Stimulated activated naive B cell treated with anti-CD40 and anti-IgM and Interleukin-4, amounts not matched to agents 10 μg/mL and 1 μg/mL and 100 μg/mL, for 72 hours (primary cell): Measurements from ENCODE around the gene ZMYM2.
A peak's percentile ranks its signal among the peaks of the same experiment; 100 is the strongest.
"Not testable (repeated sequence)": the region's sequence is repeated elsewhere in the genome, so short reads cannot be mapped to it uniquely, and the experiment has no call there.

ENCODE experiments used
- ATAC-seq, 2 donors: fragments of 150-1000 bp; cut with Tn5 transposase; replicated peaks; 2 replicates each; pipeline ENCODE4 v1.10.0; 2021; ENCODE audit warnings: moderate library complexity in 1 of 2
- DNase-seq: peaks from one replicate; pipeline ENCODE4 v3.0.0; 2021
- H3K27ac Mint-ChIP-seq: one replicate; pipeline ENCODE4 v1.8.0; 2022; ENCODE audit warnings: mild to moderate bottlenecking, mixed read lengths
- H3K27me3 Mint-ChIP-seq, 2 donors: one replicate each; pipeline ENCODE4 v1.8.0; 2022; ENCODE audit warnings: mixed read lengths in 2 of 2
- H3K36me3 Mint-ChIP-seq, 2 donors: one replicate each; pipeline ENCODE4 v1.8.0; 2022; ENCODE audit warnings: mixed read lengths in 2 of 2, mild to moderate bottlenecking in 1 of 2
- H3K4me1 Mint-ChIP-seq, 2 donors: one replicate each; pipeline ENCODE4 v1.8.0; 2022; ENCODE audit warnings: mixed read lengths in 2 of 2, mild to moderate bottlenecking in 1 of 2
- H3K4me3 Mint-ChIP-seq, 2 donors: one replicate each; pipeline ENCODE4 v1.8.0; 2022; ENCODE audit warnings: mild to moderate bottlenecking in 2 of 2, mixed read lengths in 2 of 2, moderate library complexity in 1 of 2
- H3K9me3 Mint-ChIP-seq, 2 donors: one replicate each; pipeline ENCODE4 v1.8.0; 2022; ENCODE audit warnings: mixed read lengths in 2 of 2, mild to moderate bottlenecking in 1 of 2

Gene ZMYM2

DNA sequence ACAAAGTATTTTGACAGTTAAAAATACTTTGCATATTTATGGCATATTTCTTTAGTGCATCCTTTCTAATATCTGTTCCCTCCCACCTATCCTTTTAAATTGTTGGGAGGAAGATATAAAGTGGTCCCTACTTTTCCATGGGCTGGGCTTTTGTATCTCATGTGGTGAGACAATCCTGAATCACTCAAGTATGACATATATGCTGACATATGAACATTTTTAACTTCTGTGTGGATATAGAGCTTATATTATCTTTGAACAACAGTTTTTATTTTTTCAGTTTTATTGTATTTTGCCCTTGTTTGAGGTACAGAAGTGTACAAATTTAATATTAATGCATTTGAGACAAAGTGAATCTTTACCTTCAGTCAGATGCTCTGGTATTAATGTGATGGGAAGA is 3.4 kb downstream of the ZMYM2 start:
- no peak for ATAC-seq
- Mint-ChIP-seq H3K36me3 (peaks cover 7 to 14% of the 10 kb centered on the region in 2 donors), H3K4me3 (no peak overlapping the region)

DNA sequence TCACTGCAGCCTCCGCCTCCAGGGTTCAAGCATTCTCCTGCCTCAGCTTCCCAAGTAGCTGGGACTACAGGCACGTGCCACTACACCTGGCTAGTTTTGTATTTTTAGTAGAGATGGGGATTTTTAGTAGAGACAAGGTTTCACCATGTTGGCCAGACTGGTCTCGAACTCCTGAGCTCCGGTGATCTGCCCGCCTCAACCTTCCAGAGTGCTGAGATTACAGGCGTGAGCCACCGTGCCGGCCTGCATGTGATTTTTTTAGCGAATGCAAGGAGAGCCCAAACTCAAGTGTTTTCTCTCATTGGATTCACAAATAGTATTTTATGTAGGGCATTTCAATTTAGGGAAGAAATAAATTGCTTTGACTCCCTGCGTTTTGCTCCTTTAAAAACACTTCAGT is 4.4 kb downstream of the ZMYM2 start:
- Mint-ChIP-seq H3K4me1 (peaks cover 18 to 34% of the 10 kb centered on the region in 2 donors), H3K27ac (no peak overlapping the region), H3K9me3 (no peaks in the 10 kb centered on the region), H3K36me3 (peaks cover 12 to 21% of the 10 kb centered on the region in 2 donors), H3K4me3 (no peak overlapping the region), H3K27me3 (no peaks in the 10 kb centered on the region)
- ATAC-seq: no peak
- no peak for DNase-seq

More for the DNA sequence above, 3.4 kb downstream of the ZMYM2 start:
- DNase-seq: no peak
- no peak overlapping the region for H3K27ac Mint-ChIP-seq
- H3K4me1 Mint-ChIP-seq: peaks cover 14 to 30% of the 10 kb centered on the region in 2 donors
- H3K9me3 Mint-ChIP-seq: no peaks in the 10 kb centered on the region
- no peaks in the 10 kb centered on the region for H3K27me3 Mint-ChIP-seq

DNA sequence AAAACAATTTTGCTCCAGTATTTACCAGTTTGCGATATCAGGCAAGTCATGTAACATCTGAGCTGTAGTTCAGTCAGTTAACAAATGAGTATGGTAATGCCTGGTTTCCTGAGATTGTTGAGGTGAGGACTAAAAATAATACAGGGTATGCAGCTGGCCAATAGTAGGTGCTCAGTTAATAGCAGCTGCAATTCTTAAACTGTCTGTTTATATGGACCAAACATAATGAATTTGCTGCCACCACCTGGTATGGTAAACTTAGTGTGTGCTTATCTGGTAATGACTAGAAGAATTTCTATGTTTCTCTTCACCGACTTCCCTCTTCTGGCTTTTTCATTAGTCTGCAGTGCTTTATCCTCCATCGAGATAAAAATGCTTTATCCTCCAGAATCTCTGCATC is 9.1 kb downstream of the ZMYM2 start:
- Mint-ChIP-seq H3K27ac (no peak overlapping the region), H3K9me3 (no peaks in the 10 kb centered on the region), H3K27me3 (no peaks in the 10 kb centered on the region), H3K4me1 (peaks cover 7% of the 10 kb centered on the region in 2 donors), H3K36me3 (peaks cover 15 to 20% of the 10 kb centered on the region in 2 donors), H3K4me3 (no peak overlapping the region)
- ATAC-seq: peak; percentile 41 to 73
- DNase-seq: no peak

DNA sequence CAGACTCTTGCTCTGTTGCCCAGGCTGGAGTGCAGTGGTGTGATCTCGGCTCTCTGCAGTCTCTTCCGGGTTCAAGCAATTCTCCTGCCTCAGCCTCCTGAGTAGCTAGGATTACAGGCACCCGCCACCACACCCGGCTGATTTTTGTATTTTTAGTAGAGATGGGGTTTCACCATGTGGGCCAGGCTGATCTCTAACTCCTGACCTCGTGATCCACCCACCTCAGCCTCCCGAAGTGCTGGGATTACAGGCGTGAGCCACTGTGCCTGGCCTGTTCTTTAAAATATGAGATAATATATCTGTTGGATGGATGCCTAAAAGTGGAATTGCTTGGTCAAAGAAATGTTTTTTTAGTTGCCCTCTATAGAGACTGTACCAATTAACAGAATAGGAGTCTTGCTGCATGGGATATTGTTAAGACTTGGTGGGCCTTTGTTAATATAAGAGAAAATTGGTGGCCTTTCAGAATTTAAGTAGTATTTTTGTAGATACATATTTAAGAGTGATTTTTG is 16.0 kb downstream of the ZMYM2 start:
- not testable (repeated sequence) for H3K4me1 Mint-ChIP-seq, DNase-seq, H3K27ac Mint-ChIP-seq, ATAC-seq, H3K27me3 Mint-ChIP-seq
- Mint-ChIP-seq H3K36me3 (peaks cover 44 to 56% of the 10 kb centered on the region in 2 donors), H3K9me3 (peaks cover 9 to 10% of the 10 kb centered on the region in 2 donors), H3K4me3 (peak overlapping the region in 1 of 2 donors; percentile 14)

DNA sequence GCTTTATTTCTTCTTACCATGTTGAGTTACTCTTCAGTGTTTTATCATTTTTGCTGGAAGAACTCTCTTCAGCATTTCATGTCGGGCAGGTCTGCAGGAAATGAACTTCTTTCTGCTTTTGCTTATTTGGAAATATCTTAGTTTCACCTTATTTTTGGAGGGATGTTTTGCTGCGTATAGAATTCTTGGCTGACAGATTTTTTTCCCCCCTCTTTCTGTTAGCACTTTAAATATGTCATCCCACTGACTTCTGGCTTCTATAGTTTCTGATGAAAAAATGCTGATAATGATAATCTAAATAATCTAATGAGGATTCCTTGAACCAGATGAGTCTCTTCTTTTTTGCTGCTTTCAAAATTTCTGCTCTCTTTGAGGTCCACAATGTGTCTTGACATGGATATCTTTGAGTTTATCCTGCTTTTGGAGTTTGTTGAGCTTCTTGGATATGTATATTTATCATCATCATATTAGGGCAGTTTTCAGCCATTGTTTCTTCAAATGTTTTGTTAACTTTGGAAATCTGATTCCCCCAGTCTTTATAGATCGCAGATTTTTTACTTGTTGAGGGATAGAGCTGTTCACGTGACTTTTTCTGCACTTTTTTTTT is 20.4 kb downstream of the ZMYM2 start:
- peaks cover 10 to 18% of the 10 kb centered on the region in 2 donors for H3K4me1 Mint-ChIP-seq
- H3K4me3 Mint-ChIP-seq: no peak overlapping the region
- no peak overlapping the region for H3K27ac Mint-ChIP-seq
- H3K36me3 Mint-ChIP-seq: peaks cover 44 to 68% of the 10 kb centered on the region in 2 donors
- DNase-seq: no peak
- no peak for ATAC-seq
- peaks cover 9 to 10% of the 10 kb centered on the region in 2 donors for H3K9me3 Mint-ChIP-seq
- no peaks in the 10 kb centered on the region for H3K27me3 Mint-ChIP-seq

DNA sequence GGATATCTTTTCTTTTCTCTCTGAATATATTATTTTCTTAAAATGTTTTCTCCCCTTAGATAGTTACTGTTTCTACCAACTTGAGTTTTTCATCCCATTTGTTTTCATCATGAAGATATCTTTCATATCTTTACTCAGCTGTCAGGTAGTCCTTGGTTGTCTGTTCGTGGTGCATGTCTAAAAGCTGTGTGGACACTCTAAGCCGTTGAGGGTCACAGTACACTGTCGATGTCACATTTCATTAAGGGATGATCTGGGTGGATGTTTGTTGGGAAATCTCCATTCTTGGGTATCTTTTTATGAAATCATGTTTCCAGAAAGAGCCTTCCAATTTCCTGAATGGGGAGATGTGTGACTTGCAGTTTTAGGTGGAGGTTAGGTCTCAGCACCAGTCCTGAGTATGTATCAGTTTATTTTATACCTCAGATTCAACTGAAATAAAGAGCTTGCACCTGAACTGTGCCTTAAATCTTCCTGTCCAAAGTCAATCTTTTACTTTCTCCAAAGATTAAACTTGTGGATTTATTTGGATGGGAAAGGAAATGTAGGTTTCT is 23.2 kb downstream of the ZMYM2 start:
- no peak for ATAC-seq
- H3K36me3 Mint-ChIP-seq: peaks cover 24 to 46% of the 10 kb centered on the region in 2 donors

DNA sequence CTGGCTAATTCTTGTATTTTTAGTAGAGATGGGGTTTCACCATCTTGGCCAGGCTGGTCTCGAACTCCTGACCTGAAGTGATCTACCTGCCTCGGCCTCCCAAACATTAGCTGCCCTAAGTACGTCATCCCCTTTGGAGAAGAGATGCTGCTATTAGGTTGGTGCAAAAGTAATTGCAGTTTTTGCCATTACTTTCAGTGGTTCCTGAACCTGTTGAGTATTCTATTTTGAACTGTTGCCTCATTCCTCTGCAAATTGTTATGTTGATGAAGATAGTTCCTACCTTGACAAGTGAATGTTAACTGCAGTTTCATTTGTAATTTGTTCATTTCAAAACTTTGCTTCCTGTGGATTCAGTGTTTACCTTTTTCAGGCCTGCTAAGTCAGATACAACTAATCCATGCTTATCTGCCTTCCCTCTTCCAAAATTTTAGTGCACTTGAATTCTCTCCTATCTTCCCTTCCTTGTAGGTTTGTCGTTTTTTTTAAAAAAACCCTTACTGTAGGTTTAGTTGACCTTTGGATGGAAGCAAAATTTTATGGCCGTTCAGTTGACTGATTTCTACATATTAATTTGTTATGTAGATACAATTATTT is 24.0 kb downstream of the ZMYM2 start:
- Mint-ChIP-seq H3K27ac (peak overlapping the region; percentile 60), H3K4me3 (no peak overlapping the region), H3K27me3 (no peaks in the 10 kb centered on the region), H3K36me3 (peaks cover 19 to 42% of the 10 kb centered on the region in 2 donors), H3K4me1 (peaks cover 19 to 25% of the 10 kb centered on the region in 2 donors), H3K9me3 (peaks cover 8 to 9% of the 10 kb centered on the region in 2 donors)
- no peak for ATAC-seq
- no peak for DNase-seq

More for the DNA sequence above, 23.2 kb downstream of the ZMYM2 start:
- no peak overlapping the region for H3K27ac Mint-ChIP-seq
- H3K27me3 Mint-ChIP-seq: no peaks in the 10 kb centered on the region
- no peak for DNase-seq
- peaks cover 17 to 25% of the 10 kb centered on the region in 2 donors for H3K4me1 Mint-ChIP-seq
- peaks cover 8 to 9% of the 10 kb centered on the region in 2 donors for H3K9me3 Mint-ChIP-seq
- H3K4me3 Mint-ChIP-seq: no peak overlapping the region

DNA sequence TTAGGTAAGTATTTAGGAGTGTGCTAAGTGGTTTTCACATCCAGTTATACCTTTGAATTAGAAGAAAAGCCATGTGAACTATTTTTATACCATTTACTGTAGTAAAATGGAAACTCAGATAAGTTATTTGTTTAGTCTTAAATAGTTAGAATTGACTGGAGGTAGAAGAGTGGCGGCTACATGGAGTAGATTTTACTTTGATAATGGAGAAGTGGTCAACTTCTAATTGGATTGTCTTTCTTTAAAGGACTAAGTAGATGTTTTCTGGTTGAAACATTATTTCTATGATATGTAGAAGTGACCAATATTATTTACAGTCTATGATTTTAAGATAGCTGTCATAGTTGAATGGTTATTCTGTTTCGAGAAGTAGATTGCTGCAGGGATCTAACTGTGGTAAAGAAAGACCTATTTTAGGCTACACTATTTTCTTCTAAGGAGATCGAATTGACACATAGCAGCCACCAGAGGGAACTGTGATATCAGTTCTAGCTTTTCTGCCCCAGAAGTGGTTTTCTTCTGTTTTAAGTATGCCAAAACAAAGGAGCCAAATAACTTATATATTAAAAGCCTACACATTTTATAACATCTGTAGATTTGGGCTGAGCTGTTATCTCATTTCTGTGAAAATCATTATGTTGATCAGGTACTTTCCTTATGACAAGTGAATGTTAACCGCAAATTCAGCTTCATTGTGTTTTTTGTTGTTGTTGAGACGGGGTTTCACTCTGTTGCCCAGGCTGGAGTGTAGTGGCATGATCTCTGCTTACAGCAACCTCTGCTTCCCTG is 26.1 kb downstream of the ZMYM2 start:
- Mint-ChIP-seq H3K36me3 (peaks cover 9 to 24% of the 10 kb centered on the region in 2 donors), H3K4me3 (no peak overlapping the region), H3K27me3 (no peaks in the 10 kb centered on the region), H3K9me3 (no peaks in the 10 kb centered on the region), H3K27ac (peak overlapping the region; percentile 14), H3K4me1 (peaks cover 21 to 26% of the 10 kb centered on the region in 2 donors)
- peak; percentile 83 to 86 for ATAC-seq
- DNase-seq: no peak

DNA sequence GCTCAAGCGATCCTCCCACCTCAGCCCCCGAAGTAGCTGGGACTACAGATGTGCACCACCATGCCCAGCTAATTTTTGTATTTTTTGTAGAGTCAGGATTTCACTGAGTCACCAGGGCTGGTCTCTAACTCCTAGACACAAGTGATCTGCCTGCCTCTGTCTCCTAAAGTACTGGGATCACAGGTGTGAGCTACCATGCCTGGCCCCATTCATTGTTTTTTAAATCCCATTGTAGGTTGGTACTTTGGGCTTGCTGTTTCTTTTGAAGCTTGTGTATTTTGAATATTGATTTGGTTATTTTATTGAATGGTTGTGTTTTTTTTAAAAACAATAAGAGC is 26.7 kb downstream of the ZMYM2 start:
- H3K9me3 Mint-ChIP-seq: no peaks in the 10 kb centered on the region
- no peak for ATAC-seq
- peak overlapping the region; percentile 14 for H3K27ac Mint-ChIP-seq
- H3K27me3 Mint-ChIP-seq: no peaks in the 10 kb centered on the region
- DNase-seq: no peak
- peaks cover 9 to 27% of the 10 kb centered on the region in 2 donors for H3K36me3 Mint-ChIP-seq
- peaks cover 25 to 32% of the 10 kb centered on the region in 2 donors for H3K4me1 Mint-ChIP-seq
- H3K4me3 Mint-ChIP-seq: no peak overlapping the region

DNA sequence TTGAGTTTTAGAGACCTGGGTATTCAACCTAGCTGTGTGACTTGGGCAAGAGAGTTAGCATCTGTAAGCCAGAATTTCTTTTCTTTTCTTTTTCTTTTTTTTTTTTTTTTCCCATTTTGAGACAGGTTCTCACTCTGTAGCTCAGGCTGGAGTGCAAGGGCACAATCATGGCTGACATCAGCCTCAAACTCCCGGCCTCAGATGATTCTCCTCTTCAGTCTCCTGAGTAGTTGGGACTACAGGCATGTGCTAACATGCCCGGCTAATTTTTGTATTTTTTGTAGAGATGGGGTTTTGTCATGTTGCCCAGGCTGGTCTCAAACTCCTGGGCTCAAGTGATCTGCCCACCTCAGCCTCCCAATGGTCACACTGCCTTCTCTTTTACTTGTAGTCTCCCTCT is 33.0 kb downstream of the ZMYM2 start:
- Mint-ChIP-seq H3K4me3 (no peak overlapping the region), H3K27ac (no peak overlapping the region), H3K4me1 (peaks cover 13 to 21% of the 10 kb centered on the region in 2 donors), H3K36me3 (peaks cover 21 to 39% of the 10 kb centered on the region in 2 donors), H3K27me3 (no peaks in the 10 kb centered on the region), H3K9me3 (no peaks in the 10 kb centered on the region)
- no peak for DNase-seq
- ATAC-seq: no peak

DNA sequence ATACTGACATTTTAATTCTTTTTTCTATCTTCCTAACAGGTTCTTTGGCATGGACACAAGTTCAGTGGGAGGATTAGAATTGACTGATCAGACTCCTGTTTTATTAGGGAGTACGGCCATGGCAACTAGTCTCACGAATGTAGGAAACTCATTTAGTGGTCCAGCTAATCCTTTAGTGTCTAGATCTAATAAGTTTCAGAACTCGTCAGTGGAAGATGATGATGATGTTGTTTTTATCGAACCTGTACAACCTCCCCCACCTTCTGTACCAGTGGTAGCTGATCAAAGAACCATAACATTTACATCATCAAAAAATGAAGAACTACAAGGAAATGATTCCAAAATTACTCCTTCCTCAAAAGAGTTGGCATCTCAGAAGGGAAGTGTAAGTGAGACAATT is 34.5 kb downstream of the ZMYM2 start:
- Mint-ChIP-seq H3K4me3 (no peak overlapping the region), H3K27me3 (no peaks in the 10 kb centered on the region), H3K9me3 (no peaks in the 10 kb centered on the region), H3K4me1 (peaks cover 13 to 19% of the 10 kb centered on the region in 2 donors), H3K27ac (no peak overlapping the region), H3K36me3 (peaks cover 29 to 45% of the 10 kb centered on the region in 2 donors)
- DNase-seq (no peak), ATAC-seq (no peak)

DNA sequence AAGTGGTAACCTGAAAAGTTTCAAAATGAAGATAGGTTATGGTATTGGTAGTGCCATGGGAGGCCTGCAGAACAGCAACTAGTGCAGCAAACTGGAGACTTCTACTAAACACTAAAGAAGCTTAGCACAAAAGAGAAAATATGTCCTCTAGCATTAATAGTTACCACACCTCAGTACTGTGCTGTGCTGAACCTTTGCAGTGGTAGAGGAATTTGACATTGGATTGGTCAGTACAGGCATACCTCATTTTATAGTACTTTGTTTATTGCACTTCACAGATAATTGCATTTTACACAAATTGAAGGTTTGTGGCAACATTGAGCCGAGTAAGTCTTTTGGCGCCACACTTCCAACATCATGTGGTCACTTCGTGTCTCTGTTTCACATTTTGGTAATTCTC is 40.4 kb downstream of the ZMYM2 start:
- no peaks in the 10 kb centered on the region for H3K27me3 Mint-ChIP-seq
- peaks cover 36 to 44% of the 10 kb centered on the region in 2 donors for H3K36me3 Mint-ChIP-seq
- no peak overlapping the region for H3K4me3 Mint-ChIP-seq
- ATAC-seq (no peak), DNase-seq (no peak)
- H3K4me1 Mint-ChIP-seq: peaks cover 9 to 11% of the 10 kb centered on the region in 2 donors
- H3K9me3 Mint-ChIP-seq: no peaks in the 10 kb centered on the region
- no peak overlapping the region for H3K27ac Mint-ChIP-seq

DNA sequence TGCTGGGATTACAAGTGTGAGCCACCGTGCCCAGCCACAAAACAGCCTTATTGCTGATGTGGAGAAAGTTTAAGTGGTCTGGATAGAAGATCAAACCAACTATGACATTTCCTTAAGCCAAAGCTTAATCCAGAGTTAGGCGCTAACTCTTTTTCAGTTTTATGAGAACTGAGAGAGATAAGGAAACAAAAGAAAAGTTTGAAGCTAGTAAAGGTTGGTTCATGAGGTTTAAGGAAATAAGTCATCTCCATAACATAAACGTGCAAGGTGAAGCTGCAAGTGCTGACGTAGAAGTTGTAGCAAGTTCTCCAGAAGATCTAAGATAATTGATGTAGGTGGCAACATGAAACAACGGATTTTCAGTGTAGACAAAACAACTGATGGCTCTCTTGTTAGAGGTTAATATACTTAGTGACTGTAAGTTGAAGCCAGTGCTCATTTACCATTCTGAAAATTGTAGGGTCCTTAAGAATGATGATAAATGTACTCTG is 41.6 kb downstream of the ZMYM2 start:
- ATAC-seq (no peak), DNase-seq (no peak)
- no peak overlapping the region for H3K27ac Mint-ChIP-seq
- no peak overlapping the region for H3K4me3 Mint-ChIP-seq
- peaks cover 9 to 11% of the 10 kb centered on the region in 2 donors for H3K4me1 Mint-ChIP-seq
- no peaks in the 10 kb centered on the region for H3K27me3 Mint-ChIP-seq
- peaks cover 36 to 48% of the 10 kb centered on the region in 2 donors for H3K36me3 Mint-ChIP-seq
- no peaks in the 10 kb centered on the region for H3K9me3 Mint-ChIP-seq
